GM18909 (cell line): ENCODE results near the gene CLASP2.
"Not testable (repeated sequence)": the region's sequence is repeated elsewhere in the genome, so short reads cannot be mapped to it uniquely, and the experiment has no call there.

Source experiments
- ATAC-seq: cut with Tn5 transposase; IDR thresholded peaks from one replicate; pipeline ENCODE4 v1.9.1; 2021; ENCODE audit warnings: mild to moderate bottlenecking; ENCODE audit not compliant: unreplicated experiment, poor library complexity

CLASP2 gene

GRCh38 chr3:33694944-33695343 lies 23.1 kb downstream of the CLASP2 start:
- no peak for ATAC-seq

GRCh38 chr3:33690341-33690740 lies 27.7 kb downstream of the CLASP2 start:
- ATAC-seq: no peak

- ATAC-seq: no peak
These were observed 30.5 kb downstream of the CLASP2 start for GRCh38 chr3:33687406-33688010.

GRCh38 chr3:33682770-33683169 lies 35.3 kb downstream of the CLASP2 start:
- ATAC-seq: no peak

- ATAC-seq: no peak
These were observed 36.4 kb downstream of the CLASP2 start for GRCh38 chr3:33681667-33682066.

GRCh38 chr3:33678073-33678472 lies 40.0 kb downstream of the CLASP2 start:
- ATAC-seq: no peak

GRCh38 chr3:33673436-33673835 lies 44.6 kb downstream of the CLASP2 start:
- ATAC-seq: not testable (repeated sequence)

GRCh38 chr3:33668618-33669017 lies 49.4 kb downstream of the CLASP2 start:
- ATAC-seq: no peak

- no peak for ATAC-seq
These were observed 52.8 kb downstream of the CLASP2 start for GRCh38 chr3:33665294-33665693.

- no peak for ATAC-seq
These were observed 53.9 kb downstream of the CLASP2 start for GRCh38 chr3:33664195-33664594.

- ATAC-seq: no peak
These were observed 55.0 kb downstream of the CLASP2 start for GRCh38 chr3:33663042-33663441.

GRCh38 chr3:33659856-33660434 lies 58.1 kb downstream of the CLASP2 start:
- no peak for ATAC-seq

- peak; percentile 95 for ATAC-seq
These were observed 58.8 kb downstream of the CLASP2 start for GRCh38 chr3:33658991-33659848.

- peak; percentile 14 for ATAC-seq
These were observed 59.4 kb downstream of the CLASP2 start for GRCh38 chr3:33658621-33658990.

GRCh38 chr3:33658039-33658438 lies 60.0 kb downstream of the CLASP2 start:
- no peak for ATAC-seq

GRCh38 chr3:33652736-33653135 lies 65.3 kb downstream of the CLASP2 start:
- ATAC-seq: no peak

GRCh38 chr3:33651101-33651500 lies 67.0 kb downstream of the CLASP2 start:
- not testable (repeated sequence) for ATAC-seq

GRCh38 chr3:33650495-33650894 lies 67.6 kb downstream of the CLASP2 start:
- no peak for ATAC-seq

GRCh38 chr3:33648793-33649192 lies 69.3 kb downstream of the CLASP2 start:
- ATAC-seq: no peak

GRCh38 chr3:33646406-33646805 lies 71.6 kb downstream of the CLASP2 start:
- ATAC-seq: no peak

- ATAC-seq: no peak
These were observed 72.9 kb downstream of the CLASP2 start for GRCh38 chr3:33645060-33645647.
